ENCODE results near the gene MGAT5.

MGAT5 gene

DNA sequence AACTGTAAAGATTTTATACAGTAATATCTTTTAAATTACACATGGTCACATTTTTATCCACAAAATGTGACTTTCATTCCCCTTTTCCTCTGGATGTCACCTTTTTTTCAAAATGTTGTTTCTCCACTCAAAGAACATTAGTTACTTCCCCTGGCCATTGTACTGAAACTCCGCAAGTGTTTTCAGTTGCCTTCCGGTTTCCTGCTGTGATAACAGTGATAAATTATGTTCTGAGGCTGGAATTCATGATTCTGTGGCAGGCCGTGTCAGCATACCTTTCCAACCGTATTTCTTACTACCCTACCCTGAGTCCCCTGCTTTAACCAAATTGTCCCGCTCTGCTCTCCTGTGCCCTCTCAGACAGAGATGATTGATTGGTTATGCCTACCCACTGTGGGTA lies 53.5 kb downstream of the MGAT5 start:
- DNase-seq (ENCODE audit: low read depth): no peak
- no peak overlapping the region for H3K4me3 ChIP-seq (ENCODE audit: low read depth, low read length)
- TF ChIP-seq MYC (IDR thresholded peaks at IDR 0.05; ENCODE audit: low read depth, low read length) (no peak), POLR2A (IDR thresholded peaks at IDR 0.05; ENCODE audit: extremely low read depth, insufficient read length) (no peak)
- TF ChIP-seq, protein P1, sequence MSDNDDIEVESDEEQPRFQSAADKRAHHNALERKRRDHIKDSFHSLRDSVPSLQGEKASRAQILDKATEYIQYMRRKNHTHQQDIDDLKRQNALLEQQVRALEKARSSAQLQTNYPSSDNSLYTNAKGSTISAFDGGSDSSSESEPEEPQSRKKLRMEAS (IDR thresholded peaks at IDR 0.05; ENCODE audit: low read depth, low read length): no peak
- TF ChIP-seq, protein P2, sequence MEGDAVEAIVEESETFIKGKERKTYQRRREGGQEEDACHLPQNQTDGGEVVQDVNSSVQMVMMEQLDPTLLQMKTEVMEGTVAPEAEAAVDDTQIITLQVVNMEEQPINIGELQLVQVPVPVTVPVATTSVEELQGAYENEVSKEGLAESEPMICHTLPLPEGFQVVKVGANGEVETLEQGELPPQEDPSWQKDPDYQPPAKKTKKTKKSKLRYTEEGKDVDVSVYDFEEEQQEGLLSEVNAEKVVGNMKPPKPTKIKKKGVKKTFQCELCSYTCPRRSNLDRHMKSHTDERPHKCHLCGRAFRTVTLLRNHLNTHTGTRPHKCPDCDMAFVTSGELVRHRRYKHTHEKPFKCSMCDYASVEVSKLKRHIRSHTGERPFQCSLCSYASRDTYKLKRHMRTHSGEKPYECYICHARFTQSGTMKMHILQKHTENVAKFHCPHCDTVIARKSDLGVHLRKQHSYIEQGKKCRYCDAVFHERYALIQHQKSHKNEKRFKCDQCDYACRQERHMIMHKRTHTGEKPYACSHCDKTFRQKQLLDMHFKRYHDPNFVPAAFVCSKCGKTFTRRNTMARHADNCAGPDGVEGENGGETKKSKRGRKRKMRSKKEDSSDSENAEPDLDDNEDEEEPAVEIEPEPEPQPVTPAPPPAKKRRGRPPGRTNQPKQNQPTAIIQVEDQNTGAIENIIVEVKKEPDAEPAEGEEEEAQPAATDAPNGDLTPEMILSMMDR (IDR thresholded peaks at IDR 0.05; ENCODE audit: low read depth, low read length): no peak

DNA sequence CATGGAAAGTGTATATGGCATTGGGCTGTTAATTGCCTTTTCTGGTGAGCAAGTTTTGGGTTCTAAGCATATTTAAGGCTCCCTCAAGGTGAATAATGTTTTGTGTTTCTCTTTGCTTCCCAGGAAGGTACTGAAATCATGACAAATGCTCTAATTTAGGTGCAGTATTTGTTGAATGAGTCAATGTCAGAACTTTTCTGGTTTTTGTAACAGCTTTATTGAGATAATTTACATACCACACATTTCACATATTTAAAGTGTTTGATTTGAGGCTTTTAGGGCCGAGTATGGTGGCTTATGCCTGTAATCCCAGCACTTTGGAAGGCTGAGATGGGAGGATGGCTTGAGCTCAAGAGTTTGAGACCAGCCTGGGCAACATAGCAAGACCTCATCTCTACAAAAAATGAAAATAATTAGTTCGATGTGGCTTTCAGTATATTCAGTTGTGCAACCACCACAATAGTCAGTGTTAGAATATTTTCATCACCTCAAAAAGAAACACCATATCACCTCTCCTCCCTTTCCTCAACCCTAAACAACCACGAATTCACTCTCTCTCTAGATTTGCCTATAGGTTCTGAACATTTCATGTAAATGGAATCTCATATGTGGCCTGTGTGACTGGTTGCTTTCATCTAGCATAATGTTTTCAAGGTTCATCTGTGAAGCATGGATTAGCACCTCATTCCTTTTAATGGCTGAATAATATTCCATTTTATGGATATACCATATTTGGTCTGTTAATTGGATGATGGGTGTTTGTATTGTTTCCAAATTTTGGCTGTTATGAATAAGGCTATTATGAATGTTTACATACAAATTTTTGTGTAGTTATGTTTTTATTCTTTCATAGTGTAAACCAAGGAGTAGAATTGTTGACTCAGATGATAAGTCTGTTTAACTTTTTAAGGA lies 54.9 kb downstream of the MGAT5 start:
- DNase-seq (ENCODE audit: low read depth): no peak

DNA sequence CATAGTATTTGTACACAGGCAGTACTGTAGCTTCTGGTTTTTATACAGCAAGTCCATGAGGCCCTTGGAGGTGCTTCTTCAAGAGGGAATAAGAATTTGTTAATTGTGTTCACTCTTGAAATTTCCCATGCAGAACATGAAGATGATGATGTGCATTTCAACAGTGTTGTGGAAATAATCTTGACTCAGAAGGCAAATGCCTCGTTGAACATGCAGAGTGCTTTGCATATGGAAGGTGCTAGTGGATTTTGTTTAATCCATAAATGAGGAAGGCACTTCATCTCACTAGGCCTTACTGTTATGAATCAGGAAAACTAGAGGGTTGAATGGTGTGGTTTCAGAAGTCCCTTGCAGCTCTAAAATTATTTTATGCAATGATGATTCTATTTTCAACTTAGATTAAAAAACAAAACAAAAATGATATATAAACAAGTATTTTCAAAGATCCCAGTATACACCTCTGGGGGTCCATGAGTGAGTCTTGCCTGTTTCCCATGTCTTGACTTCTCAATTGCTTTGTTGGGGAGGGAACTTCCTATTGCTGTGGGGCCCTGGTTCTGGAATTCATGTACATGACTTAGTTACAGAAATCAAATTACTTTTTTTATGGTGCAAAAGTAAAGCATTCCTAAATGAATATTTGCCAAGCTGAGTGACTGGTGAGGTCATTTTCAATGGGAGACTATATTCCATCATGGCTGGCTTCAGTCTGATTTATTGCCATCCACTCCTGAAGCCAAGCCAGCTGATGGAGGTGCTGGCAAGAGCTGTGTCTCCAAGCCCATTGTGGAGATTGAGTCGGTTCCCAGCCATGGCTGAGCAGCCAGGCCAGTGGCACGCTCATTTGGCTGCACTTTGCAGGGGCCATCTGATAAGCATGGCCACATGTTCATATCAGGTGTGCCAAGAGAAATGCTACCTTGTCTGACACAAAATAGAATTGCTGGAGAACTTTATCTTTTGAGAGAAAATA lies 56.5 kb downstream of the MGAT5 start:
- no peak overlapping the region for H3K4me3 ChIP-seq (ENCODE audit: low read depth, low read length)
- no peak for DNase-seq (ENCODE audit: low read depth)
- TF ChIP-seq, protein P1 (IDR thresholded peaks at IDR 0.05; ENCODE audit: low read depth, low read length): no peak
- TF ChIP-seq MYC (IDR thresholded peaks at IDR 0.05; ENCODE audit: low read depth, low read length): no peak
- TF ChIP-seq, protein P2 (IDR thresholded peaks at IDR 0.05; ENCODE audit: low read depth, low read length): no peak
- no peak for TF ChIP-seq POLR2A (IDR thresholded peaks at IDR 0.05; ENCODE audit: extremely low read depth, insufficient read length)

More for the DNA sequence above, 54.9 kb downstream of the MGAT5 start:
- H3K4me3 ChIP-seq (ENCODE audit: low read depth, low read length): no peak overlapping the region
- TF ChIP-seq POLR2A (IDR thresholded peaks at IDR 0.05; ENCODE audit: extremely low read depth, insufficient read length) (no peak), MYC (IDR thresholded peaks at IDR 0.05; ENCODE audit: low read depth, low read length) (no peak)
- TF ChIP-seq, protein P1 (IDR thresholded peaks at IDR 0.05; ENCODE audit: low read depth, low read length): no peak
- TF ChIP-seq, protein P2 (IDR thresholded peaks at IDR 0.05; ENCODE audit: low read depth, low read length): no peak

DNA sequence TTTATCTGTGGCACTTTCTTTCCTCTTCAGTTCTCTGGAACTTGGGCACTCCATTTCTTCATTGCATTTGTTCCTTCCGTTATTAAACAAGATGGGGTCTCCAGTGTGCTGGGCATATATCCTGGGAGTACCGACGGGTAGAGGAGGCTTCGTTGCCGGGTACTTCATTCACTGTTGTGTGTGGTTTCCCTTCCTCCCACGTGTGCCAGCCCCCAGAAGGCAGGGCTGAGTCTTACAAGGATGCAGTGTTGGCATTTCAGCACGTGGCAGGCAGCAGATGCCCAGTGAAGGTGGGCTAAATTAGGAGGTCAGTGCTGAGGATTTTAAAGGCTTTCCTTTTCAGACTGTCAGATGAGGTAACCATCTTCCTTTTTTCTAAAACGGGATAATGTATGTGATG lies 58.6 kb downstream of the MGAT5 start:
- no peak for DNase-seq (ENCODE audit: low read depth)
- no peak overlapping the region for H3K4me3 ChIP-seq (ENCODE audit: low read depth, low read length)
- TF ChIP-seq, protein P1 (IDR thresholded peaks at IDR 0.05; ENCODE audit: low read depth, low read length): no peak
- TF ChIP-seq POLR2A (IDR thresholded peaks at IDR 0.05; ENCODE audit: extremely low read depth, insufficient read length) (no peak), MYC (IDR thresholded peaks at IDR 0.05; ENCODE audit: low read depth, low read length) (no peak)
- TF ChIP-seq, protein P2 (IDR thresholded peaks at IDR 0.05; ENCODE audit: low read depth, low read length): no peak

DNA sequence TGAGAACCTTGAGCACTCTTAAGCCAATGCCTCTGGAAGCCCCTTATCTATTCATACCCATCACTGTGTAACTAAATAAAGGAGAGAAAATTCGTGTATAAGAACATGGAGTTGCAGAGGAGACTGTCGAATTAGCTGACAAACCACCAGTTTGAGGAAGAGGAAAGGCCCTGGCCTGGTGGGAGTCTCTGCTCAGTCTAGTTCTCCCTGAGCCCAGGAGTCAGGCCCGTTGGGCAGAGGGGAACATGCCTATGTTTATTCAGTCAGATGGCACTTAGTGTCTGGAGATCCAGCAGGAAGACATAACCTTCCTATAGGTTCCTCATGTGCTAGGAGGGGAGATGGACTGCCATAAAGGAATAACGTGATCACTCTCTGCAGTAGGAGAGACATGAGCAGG lies 60.3 kb downstream of the MGAT5 start:
- H3K4me3 ChIP-seq (ENCODE audit: low read depth, low read length): no peak overlapping the region
- TF ChIP-seq, protein P1 (IDR thresholded peaks at IDR 0.05; ENCODE audit: low read depth, low read length): no peak
- TF ChIP-seq, protein P2 (IDR thresholded peaks at IDR 0.05; ENCODE audit: low read depth, low read length): no peak
- TF ChIP-seq POLR2A (IDR thresholded peaks at IDR 0.05; ENCODE audit: extremely low read depth, insufficient read length) (no peak), MYC (IDR thresholded peaks at IDR 0.05; ENCODE audit: low read depth, low read length) (no peak)
- no peak for DNase-seq (ENCODE audit: low read depth)

Data from NB4 (cell line).